ENCODE data around the gene ERMARD. TPM values are rescaled to one million over a fixed set of nuclear protein-coding genes. Genes with fewer than 3 reads are reported as not detected.

Gene ERMARD
- total RNA-seq, 1 experiment from 2014 or later, result 25.3 TPM

DNA sequence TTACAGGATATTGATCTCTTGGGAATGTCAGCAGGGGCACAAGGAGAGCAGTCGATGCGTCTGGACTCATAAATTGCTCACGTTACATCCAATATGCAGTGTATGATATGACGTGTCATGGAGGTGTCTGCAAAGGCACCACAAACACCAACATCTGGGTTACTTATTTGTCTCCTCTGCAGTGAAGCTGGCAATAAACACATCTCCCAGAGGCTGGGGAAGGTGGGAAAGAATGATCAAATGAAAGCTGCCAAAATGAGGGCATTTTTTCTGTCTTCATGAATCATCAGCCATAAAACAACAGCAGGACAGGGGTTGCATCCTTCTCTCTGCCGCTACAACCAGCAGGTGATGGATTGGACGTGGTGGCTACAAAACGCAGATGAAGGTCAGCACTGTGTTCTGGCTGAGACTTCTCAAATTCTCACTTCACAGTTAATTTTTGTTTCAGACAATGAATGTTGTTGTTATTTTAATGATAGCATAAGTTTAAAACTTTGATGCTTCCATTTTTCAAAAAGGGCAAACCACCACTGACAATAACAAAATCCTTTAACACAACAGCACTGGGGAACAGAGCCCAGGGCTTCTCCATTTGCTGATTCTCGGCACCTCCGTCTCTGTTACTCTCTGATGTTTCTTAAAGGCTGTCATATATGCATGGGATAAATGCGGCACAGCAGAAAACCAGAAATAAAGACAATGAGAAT lies 47.5 kb downstream of the ERMARD start:
- Histone ChIP-seq H3K9me3 (no peaks in the 10 kb centered on the region), H3K27me3 (replicated peaks; ENCODE audit: control insufficient read depth, insufficient read depth, low read length) (no peaks in the 10 kb centered on the region), H3K4me3 (ENCODE audit: low read depth, low read length) (no peak overlapping the region), H3K36me3 (ENCODE audit: control insufficient read depth, insufficient read depth, low read length) (peaks cover 2% of the 10 kb centered on the region; the same call in 1 of the 2 replicates), H3K4me1 (peaks cover 64% of the 10 kb centered on the region)
- TF ChIP-seq, protein P1, sequence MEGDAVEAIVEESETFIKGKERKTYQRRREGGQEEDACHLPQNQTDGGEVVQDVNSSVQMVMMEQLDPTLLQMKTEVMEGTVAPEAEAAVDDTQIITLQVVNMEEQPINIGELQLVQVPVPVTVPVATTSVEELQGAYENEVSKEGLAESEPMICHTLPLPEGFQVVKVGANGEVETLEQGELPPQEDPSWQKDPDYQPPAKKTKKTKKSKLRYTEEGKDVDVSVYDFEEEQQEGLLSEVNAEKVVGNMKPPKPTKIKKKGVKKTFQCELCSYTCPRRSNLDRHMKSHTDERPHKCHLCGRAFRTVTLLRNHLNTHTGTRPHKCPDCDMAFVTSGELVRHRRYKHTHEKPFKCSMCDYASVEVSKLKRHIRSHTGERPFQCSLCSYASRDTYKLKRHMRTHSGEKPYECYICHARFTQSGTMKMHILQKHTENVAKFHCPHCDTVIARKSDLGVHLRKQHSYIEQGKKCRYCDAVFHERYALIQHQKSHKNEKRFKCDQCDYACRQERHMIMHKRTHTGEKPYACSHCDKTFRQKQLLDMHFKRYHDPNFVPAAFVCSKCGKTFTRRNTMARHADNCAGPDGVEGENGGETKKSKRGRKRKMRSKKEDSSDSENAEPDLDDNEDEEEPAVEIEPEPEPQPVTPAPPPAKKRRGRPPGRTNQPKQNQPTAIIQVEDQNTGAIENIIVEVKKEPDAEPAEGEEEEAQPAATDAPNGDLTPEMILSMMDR (IDR thresholded peaks at IDR 0.05; ENCODE audit: insufficient read depth in 1 of 2, low read depth in 1 of 2, low read length in 1 of 2, severe bottlenecking in 1 of 2, unreplicated experiment in 1 of 2), result no peak
- no peaks in the 10 kb centered on the region for H3K9me3 Mint-ChIP-seq (ENCODE audit: unreplicated experiment)
- ChIA-PET CTCF (interaction anchor here (1.1 to 2.3 kb wide), 3 partner anchors 9 to 33 kb away, joined by 9 to 13 read pairs (median 11); no protein-coding TSS in a partner anchor), POLR2A (interaction anchor here (2.4 to 3.4 kb wide), 2 partner anchors 9 to 12 kb away, joined by 28 to 51 read pairs; no protein-coding TSS in a partner anchor)
- intact Hi-C loops (cut with micrococcal nuclease; ENCODE audit: unreplicated experiment), result loop anchor here (10.0 kb wide), 1 partner anchor 466 kb away; no protein-coding TSS in a partner anchor
- H3K4me1 Mint-ChIP-seq (ENCODE audit: low read depth, unreplicated experiment), result peaks cover 42% of the 10 kb centered on the region
- no TSS peak for BruUV-seq (replicated peaks)
- H3K4me3 Mint-ChIP-seq (ENCODE audit: unreplicated experiment), result peak overlapping the region; percentile 75
- H3K27ac Mint-ChIP-seq (ENCODE audit: unreplicated experiment), result peak overlapping the region; percentile 93
- DNase-seq, result no peak
- H3K27me3 Mint-ChIP-seq (ENCODE audit: insufficient read depth, unreplicated experiment), result no peaks in the 10 kb centered on the region
- H3K36me3 Mint-ChIP-seq (ENCODE audit: insufficient read depth, unreplicated experiment), result peaks cover 29% of the 10 kb centered on the region

DNA sequence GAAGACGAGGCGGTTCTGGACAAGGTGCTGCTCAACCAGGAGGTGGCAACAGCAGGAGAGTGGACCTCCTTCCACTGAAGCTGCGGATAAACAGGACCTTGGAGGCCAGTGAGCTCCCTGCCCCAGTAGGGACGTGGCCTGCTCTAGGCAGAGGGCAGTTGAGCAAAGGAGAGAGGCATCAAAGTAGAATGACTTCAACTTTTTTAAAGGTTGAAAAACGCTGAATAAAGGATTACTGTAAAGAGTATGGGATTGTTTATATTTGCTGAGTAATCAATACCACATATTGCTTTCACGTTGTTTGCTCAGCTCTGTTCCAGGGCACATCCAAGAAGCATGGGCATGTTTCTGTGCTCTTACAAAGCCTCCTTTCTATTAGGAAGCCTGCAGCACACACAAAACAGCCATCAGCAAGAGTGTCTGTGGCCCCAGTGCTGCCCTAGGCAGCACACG lies 48.1 kb downstream of the ERMARD start:
- POLR2A ChIA-PET, result interaction anchor here (2.4 to 3.4 kb wide), 2 partner anchors 9 to 12 kb away, joined by 28 to 51 read pairs; no protein-coding TSS in a partner anchor
- Histone ChIP-seq H3K4me3 (ENCODE audit: low read depth, low read length) (no peak overlapping the region), H3K9me3 (no peaks in the 10 kb centered on the region), H3K4me1 (peaks cover 69% of the 10 kb centered on the region), H3K27me3 (replicated peaks; ENCODE audit: control insufficient read depth, insufficient read depth, low read length) (no peaks in the 10 kb centered on the region), H3K36me3 (ENCODE audit: control insufficient read depth, insufficient read depth, low read length) (peaks cover 2% of the 10 kb centered on the region; the same call in 1 of the 2 replicates)
- H3K27me3 Mint-ChIP-seq (ENCODE audit: insufficient read depth, unreplicated experiment), result no peaks in the 10 kb centered on the region
- H3K36me3 Mint-ChIP-seq (ENCODE audit: insufficient read depth, unreplicated experiment), result peaks cover 35% of the 10 kb centered on the region
- no peaks in the 10 kb centered on the region for H3K9me3 Mint-ChIP-seq (ENCODE audit: unreplicated experiment)
- CTCF ChIA-PET, result interaction anchor here (0.6 to 2.3 kb wide), 4 partner anchors 9 to 492 kb away, joined by 4 to 13 read pairs (median 10); partner anchors contain the start of gene DLL1
- H3K4me1 Mint-ChIP-seq (ENCODE audit: low read depth, unreplicated experiment), result peaks cover 43% of the 10 kb centered on the region
- TF ChIP-seq, protein P1 (IDR thresholded peaks at IDR 0.05; ENCODE audit: insufficient read depth in 1 of 2, low read depth in 1 of 2, low read length in 1 of 2, severe bottlenecking in 1 of 2, unreplicated experiment in 1 of 2), result peak in 1 of 2 experiments; percentile 37
- peak in 1 of 2 experiments; percentile 55 for DNase-seq
- peak overlapping the region; percentile 93 for H3K27ac Mint-ChIP-seq (ENCODE audit: unreplicated experiment)
- intact Hi-C loops (cut with micrococcal nuclease; ENCODE audit: unreplicated experiment), result loop anchor here (10.0 kb wide), 1 partner anchor 465 kb away; no protein-coding TSS in a partner anchor
- BruUV-seq (replicated peaks), result no TSS peak
- H3K4me3 Mint-ChIP-seq (ENCODE audit: unreplicated experiment), result peak overlapping the region; percentile 75

DNA sequence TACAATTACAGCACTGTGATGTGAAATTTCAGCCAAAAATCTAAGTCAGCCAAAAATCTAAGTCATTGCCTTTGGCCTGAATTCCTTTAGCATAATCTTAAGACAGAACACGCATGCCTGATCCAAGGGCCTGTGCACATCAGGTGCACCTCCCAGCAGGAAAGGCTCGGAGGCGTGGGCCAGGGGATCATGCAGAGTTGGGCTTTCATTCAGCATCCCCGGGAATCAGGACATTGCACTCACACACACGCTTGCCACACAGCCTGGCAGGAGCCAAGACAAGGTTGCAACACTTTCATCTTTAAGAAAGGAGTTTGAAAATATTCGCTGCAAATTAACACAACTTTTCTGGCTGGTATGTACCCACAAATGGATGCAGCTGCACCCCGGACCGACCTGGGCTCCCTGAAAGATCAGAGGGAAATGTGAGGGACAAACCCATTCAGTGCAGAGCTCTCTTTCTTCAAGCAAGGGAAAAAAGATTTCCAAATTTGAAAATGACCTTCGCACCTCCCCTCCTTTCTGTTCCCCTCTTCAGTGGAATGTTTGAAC lies 48.8 kb downstream of the ERMARD start:
- peak overlapping the region; percentile 13; the same call in 1 of the 2 replicates for H3K4me3 ChIP-seq (ENCODE audit: low read depth, low read length)
- TF ChIP-seq, protein P1 (IDR thresholded peaks at IDR 0.05; ENCODE audit: insufficient read depth in 1 of 2, low read depth in 1 of 2, low read length in 1 of 2, severe bottlenecking in 1 of 2, unreplicated experiment in 1 of 2), result no peak
- Mint-ChIP-seq H3K27ac (ENCODE audit: unreplicated experiment) (peak overlapping the region; percentile 93), H3K36me3 (ENCODE audit: insufficient read depth, unreplicated experiment) (peaks cover 32% of the 10 kb centered on the region), H3K4me3 (ENCODE audit: unreplicated experiment) (peak overlapping the region; percentile 75), H3K27me3 (ENCODE audit: insufficient read depth, unreplicated experiment) (no peaks in the 10 kb centered on the region), H3K9me3 (ENCODE audit: unreplicated experiment) (peaks cover 5% of the 10 kb centered on the region), H3K4me1 (ENCODE audit: low read depth, unreplicated experiment) (peaks cover 47% of the 10 kb centered on the region)
- ChIA-PET POLR2A (interaction anchor here (1.0 to 3.4 kb wide), 4 partner anchors 10 to 48 kb away, joined by 4 to 51 read pairs (median 16); partner anchors contain the start of gene ERMARD), CTCF (interaction anchor here (1.0 to 2.3 kb wide), 4 partner anchors 10 to 32 kb away, joined by 3 to 23 read pairs (median 10); no protein-coding TSS in a partner anchor)
- TSS peak; percentile 64 for BruUV-seq (replicated peaks)
- H3K27me3 ChIP-seq (replicated peaks; ENCODE audit: control insufficient read depth, insufficient read depth, low read length), result no peaks in the 10 kb centered on the region
- no peaks in the 10 kb centered on the region for H3K9me3 ChIP-seq
- H3K36me3 ChIP-seq (ENCODE audit: control insufficient read depth, insufficient read depth, low read length), result peaks cover 2% of the 10 kb centered on the region; the same call in 1 of the 2 replicates
- peaks cover 75% of the 10 kb centered on the region for H3K4me1 ChIP-seq
- intact Hi-C loops (cut with micrococcal nuclease; ENCODE audit: unreplicated experiment), result loop anchor here (1.0 to 2.0 kb wide), 3 partner anchors 10 to 31 kb away; no protein-coding TSS in a partner anchor
- peak; percentile 75 to 78 for DNase-seq

All from Caco-2 (cell line).